ENCODE results near the gene RAD51B. TPM values are rescaled to one million over a fixed set of nuclear protein-coding genes. Genes with fewer than 3 reads are reported as not detected.

Gene RAD51B
- total RNA-seq, 4 donors from 2014 or later = 6.2 to 39.9 (median 12.9) TPM

DNA sequence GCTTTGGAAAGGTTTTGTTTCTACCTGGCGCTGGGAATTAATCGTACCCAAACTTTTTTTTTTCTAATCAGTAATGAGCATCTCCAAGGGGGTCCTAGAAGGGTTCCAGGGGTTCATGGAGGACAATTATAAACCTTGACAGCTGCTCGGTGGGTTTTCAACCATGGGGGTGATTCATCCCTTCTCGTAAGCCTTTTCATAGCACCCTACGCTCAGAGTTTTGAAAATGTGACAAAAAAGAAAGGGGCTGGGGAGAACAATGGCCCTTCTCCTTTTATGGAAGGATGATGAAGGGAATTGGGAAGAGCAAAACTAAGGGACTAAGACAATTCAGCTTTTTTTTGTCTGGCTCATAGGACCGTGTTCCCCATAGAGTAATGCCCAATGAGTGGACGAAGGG, 776.6 kb downstream of the RAD51B start:
- Histone ChIP-seq H3K27ac (peak overlapping the region in 2 of 4 donors; percentile 3 to 59), H3K9me3 (no peaks in the 10 kb centered on the region), H3K4me1 (peaks cover 15 to 44% (median 18%) of the 10 kb centered on the region in 3 donors), H3K27me3 (no peaks in the 10 kb centered on the region), H3K36me3 (no peaks in the 10 kb centered on the region), H3K4me3 (no peak overlapping the region)
- TF ChIP-seq, protein P1, sequence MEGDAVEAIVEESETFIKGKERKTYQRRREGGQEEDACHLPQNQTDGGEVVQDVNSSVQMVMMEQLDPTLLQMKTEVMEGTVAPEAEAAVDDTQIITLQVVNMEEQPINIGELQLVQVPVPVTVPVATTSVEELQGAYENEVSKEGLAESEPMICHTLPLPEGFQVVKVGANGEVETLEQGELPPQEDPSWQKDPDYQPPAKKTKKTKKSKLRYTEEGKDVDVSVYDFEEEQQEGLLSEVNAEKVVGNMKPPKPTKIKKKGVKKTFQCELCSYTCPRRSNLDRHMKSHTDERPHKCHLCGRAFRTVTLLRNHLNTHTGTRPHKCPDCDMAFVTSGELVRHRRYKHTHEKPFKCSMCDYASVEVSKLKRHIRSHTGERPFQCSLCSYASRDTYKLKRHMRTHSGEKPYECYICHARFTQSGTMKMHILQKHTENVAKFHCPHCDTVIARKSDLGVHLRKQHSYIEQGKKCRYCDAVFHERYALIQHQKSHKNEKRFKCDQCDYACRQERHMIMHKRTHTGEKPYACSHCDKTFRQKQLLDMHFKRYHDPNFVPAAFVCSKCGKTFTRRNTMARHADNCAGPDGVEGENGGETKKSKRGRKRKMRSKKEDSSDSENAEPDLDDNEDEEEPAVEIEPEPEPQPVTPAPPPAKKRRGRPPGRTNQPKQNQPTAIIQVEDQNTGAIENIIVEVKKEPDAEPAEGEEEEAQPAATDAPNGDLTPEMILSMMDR (IDR thresholded peaks at IDR 0.05) = no peak
- no peak for TF ChIP-seq POLR2A (IDR thresholded peaks at IDR 0.05)
- intact Hi-C loops (cut with DNase I) = no loop called here
- 73 to 89% methylated on average over 7 of the region's 7 CpGs for WGBS, 2 donors
- no peak for DNase-seq

- Histone ChIP-seq H3K4me1 (peaks cover 15 to 44% (median 18%) of the 10 kb centered on the region in 3 donors), H3K27me3 (no peaks in the 10 kb centered on the region), H3K4me3 (no peak overlapping the region), H3K27ac (peak overlapping the region in 2 of 4 donors; percentile 3 to 59), H3K9me3 (no peaks in the 10 kb centered on the region), H3K36me3 (no peaks in the 10 kb centered on the region)
- intact Hi-C loops (cut with DNase I) = no loop called here
- TF ChIP-seq POLR2A (IDR thresholded peaks at IDR 0.05) = no peak
- TF ChIP-seq, protein P1 (IDR thresholded peaks at IDR 0.05) = no peak
- 68 to 84% methylated on average over 10 of the region's 10 CpGs for WGBS, 2 donors
- DNase-seq = no peak
Measured at GRCh38 chr14:68596701-68597100, 777.1 kb downstream of the RAD51B start.

DNA sequence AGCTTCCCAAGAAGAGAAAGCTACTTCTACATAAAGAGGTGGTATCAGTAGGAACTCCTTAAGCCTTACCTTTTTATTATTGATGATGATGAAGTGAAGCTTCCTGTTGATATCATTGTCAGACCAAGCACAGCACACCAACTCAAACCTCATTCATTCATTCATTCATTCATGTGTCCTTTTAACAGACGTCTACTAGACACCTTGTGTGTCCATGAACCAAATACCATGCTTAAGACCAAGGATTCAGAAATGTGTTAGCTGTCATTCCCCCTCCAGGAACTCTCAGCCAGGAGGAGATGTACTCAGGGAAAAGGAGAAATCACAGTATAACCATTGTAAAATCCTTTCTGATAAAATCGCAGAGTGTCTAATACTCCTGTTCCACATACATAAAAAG, 778.5 kb downstream of the RAD51B start:
- 60 to 77% methylated on average over 2 of the region's 2 CpGs for WGBS, 2 donors

DNA sequence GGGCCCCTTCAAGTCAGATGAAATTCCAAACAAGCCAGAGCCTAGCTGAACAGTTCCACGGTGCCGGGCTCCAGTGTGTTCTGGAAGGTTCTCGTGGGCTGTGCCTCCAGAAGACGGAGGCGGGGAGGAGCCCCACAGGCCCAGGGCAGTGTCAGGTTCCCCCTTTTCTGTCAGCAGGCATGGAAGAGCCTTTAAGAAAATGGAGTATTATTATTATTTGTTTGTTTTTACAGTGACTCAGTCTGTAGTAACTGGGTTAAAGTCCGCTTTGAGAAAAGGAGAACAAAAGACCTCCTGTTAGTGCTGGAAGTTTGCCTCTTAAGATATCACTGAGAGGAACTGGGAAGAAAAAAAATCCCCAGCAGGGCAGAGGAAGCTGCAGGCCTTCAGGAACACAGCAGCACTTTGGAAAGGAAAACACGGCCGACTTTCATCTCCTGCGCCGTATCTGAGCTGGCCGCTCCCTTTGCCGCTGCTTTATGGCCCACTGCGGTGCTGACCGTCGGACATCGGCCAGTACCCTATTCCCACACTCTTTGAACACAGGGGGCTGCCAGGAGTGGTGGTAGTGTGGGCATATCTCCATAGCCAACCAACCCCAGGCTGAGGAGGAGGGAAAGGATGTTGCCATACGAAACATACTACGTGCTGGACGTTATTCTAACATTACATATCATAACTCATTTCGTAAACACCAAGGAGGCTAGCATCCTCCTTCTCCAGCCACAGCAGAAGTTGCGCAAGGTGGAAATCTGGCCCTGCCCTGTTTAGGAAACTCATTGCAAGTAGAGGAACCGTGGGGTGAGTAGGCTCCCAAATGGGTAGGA, 779.3 kb downstream of the RAD51B start:
- peak overlapping the region in 1 of 4 donors; percentile 13 for H3K4me3 ChIP-seq
- H3K27ac ChIP-seq = peak overlapping the region; percentile 54 to 90 (median 80)
- no peak for DNase-seq
- no peaks in the 10 kb centered on the region for H3K9me3 ChIP-seq
- H3K27me3 ChIP-seq = no peaks in the 10 kb centered on the region
- H3K36me3 ChIP-seq = no peaks in the 10 kb centered on the region
- TF ChIP-seq, protein P1 (IDR thresholded peaks at IDR 0.05) = no peak
- intact Hi-C loops (cut with DNase I) = no loop called here
- 49 to 70% methylated on average over 17 to 22 of the region's 22 CpGs for WGBS, 2 donors
- H3K4me1 ChIP-seq = peaks cover 12 to 33% (median 18%) of the 10 kb centered on the region in 3 donors

More for the DNA sequence above, 778.5 kb downstream of the RAD51B start:
- Histone ChIP-seq H3K27ac (peak overlapping the region; percentile 54 to 90 (median 80)), H3K27me3 (no peaks in the 10 kb centered on the region), H3K36me3 (no peaks in the 10 kb centered on the region), H3K9me3 (no peaks in the 10 kb centered on the region), H3K4me3 (no peak overlapping the region), H3K4me1 (peaks cover 15 to 40% (median 18%) of the 10 kb centered on the region in 3 donors)
- intact Hi-C loops (cut with DNase I) = no loop called here
- no peak for DNase-seq
- no peak for TF ChIP-seq POLR2A (IDR thresholded peaks at IDR 0.05)
- TF ChIP-seq, protein P1 (IDR thresholded peaks at IDR 0.05) = no peak

DNA sequence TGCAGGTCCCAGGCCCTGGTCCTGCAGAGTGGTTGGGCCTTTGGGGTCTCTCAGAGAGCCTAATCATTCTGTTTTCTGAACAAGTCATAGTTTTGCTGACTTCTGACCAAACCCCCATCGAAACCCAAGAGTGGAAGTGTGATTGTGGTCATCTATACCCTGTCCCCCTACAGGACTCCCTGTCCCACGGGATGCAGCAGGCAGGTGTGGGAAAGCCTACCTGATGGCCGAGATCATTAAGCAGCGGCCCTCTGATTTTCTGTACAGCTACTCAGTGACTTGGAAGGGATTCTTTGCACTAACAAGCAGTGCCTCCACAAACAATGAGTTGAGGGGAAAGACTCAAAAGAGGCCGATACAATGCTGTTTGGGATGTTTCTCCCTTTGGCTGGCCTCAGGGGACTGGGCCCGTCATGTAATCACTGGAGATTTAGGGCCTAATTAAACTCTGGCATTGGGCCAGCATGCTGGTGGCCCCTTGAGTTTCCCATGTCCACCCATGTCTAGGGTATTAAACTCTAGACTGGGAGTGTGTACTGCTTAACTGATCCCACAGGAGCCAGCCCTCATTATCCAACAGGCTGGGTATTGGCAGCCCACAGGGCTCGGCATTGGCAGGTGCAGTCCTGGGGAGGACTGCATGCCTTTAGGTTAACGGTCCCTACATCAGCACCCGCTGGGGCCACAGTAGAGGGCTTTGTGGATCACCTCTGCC, 780.5 kb downstream of the RAD51B start:
- WGBS, 2 donors = 80 to 87% methylated on average over 2 to 3 of the region's 9 CpGs
- TF ChIP-seq, protein P1 (IDR thresholded peaks at IDR 0.05) = no peak
- TF ChIP-seq POLR2A (IDR thresholded peaks at IDR 0.05) = no peak
- no peak for DNase-seq
- intact Hi-C loops (cut with DNase I) = no loop called here
- peaks cover 12 to 29% (median 18%) of the 10 kb centered on the region in 3 donors for H3K4me1 ChIP-seq
- H3K27me3 ChIP-seq = no peaks in the 10 kb centered on the region
- no peaks in the 10 kb centered on the region for H3K9me3 ChIP-seq
- peak overlapping the region; percentile 54 to 90 (median 80) for H3K27ac ChIP-seq
- no peak overlapping the region for H3K4me3 ChIP-seq
- no peaks in the 10 kb centered on the region for H3K36me3 ChIP-seq
